Measurements from ENCODE around the gene PATL2. TPM values are rescaled to one million over a fixed set of nuclear protein-coding genes. Genes with fewer than 3 reads are reported as not detected.

Gene PATL2
- total and polyA plus RNA-seq, 2 donors (not counting 3 experiments of a cell fraction or from before 2014, with no cell fraction given), result 0.18 TPM; not detected in 1

- FAIRE-seq (no peak), DNase-seq (ENCODE audit: low read depth, low spot score) (peak; percentile 52)
- POLR2A ChIA-PET, result interaction anchor here (1.0 to 5.3 kb wide), 7 partner anchors 10 to 49 kb away, joined by 3 to 63 read pairs (median 10); partner anchors contain the start of genes SPG11 and TRIM69
- H3K4me2 ChIP-seq (ENCODE audit: insufficient read depth, low read length), result peak overlapping the region; percentile 92
- H3K9me1 ChIP-seq (replicated peaks; ENCODE audit: control insufficient read depth, extremely low read depth, insufficient read depth, low read length), result no peaks in the 10 kb centered on the region
- BruUV-seq (replicated peaks), result no TSS peak
- H3K79me2 ChIP-seq (ENCODE audit: control insufficient read depth, insufficient read depth, low read length), result peaks cover 44% of the 10 kb centered on the region
- dilution Hi-C loops (cut with MboI; ENCODE audit: extremely low pct_ligation_motif_present, low sequenced_read_pairs) (no loop called here), intact Hi-C loops (cut with micrococcal nuclease) (loop anchor here (1.0 to 10.0 kb wide), 4 partner anchors 14 to 483 kb away; partner anchors contain the start of gene SPG11)
- peaks cover 5% of the 10 kb centered on the region for H4K20me1 ChIP-seq (replicated peaks; ENCODE audit: control insufficient read depth, extremely low read depth, insufficient read depth, low read length)
- CTCF ChIA-PET, result interaction anchor here (2.2 to 6.8 kb wide), 4 partner anchors 16 to 133 kb away, joined by 6 to 107 read pairs (median 54); partner anchors contain the start of genes SPG11 and TRIM69
- no peak overlapping the region for H2AFZ ChIP-seq (ENCODE audit: low read depth, low read length)
- H3K27me3 ChIP-seq (ENCODE audit: control insufficient read depth in 2 of 2, insufficient read depth in 2 of 2, low read length in 2 of 2), result no peaks in the 10 kb centered on the region
- H3K9me3 ChIP-seq (replicated peaks; ENCODE audit: control insufficient read depth, insufficient read depth, low read length), result no peaks in the 10 kb centered on the region
- H3K4me1 ChIP-seq (ENCODE audit: control insufficient read depth, extremely low read depth, insufficient read depth, low read length), result peaks cover 4% of the 10 kb centered on the region
- H3K27ac ChIP-seq (ENCODE audit: insufficient read depth, low read depth, low read length), result peak overlapping the region; percentile 92
- H3K4me3 ChIP-seq (replicated peaks in 1 of 3; ENCODE audit: insufficient read depth in 1 of 3, low read depth in 1 of 3, low read length in 3 of 3), result peak overlapping the region; percentile 67 to 96 (median 79)
- peaks cover 12 to 15% of the 10 kb centered on the region in 2 experiments for H3K36me3 ChIP-seq (ENCODE audit: control insufficient read depth in 2 of 2, extremely low read depth in 1 of 2, insufficient read depth in 2 of 2, low read length in 2 of 2)
- no peak for TF ChIP-seq MYC (IDR thresholded peaks at IDR 0.05; ENCODE audit: low read depth, low read length)
- no peak for TF ChIP-seq GATA2 (IDR thresholded peaks at IDR 0.05; ENCODE audit: insufficient read depth, insufficient read length, low read depth, low read length)
- TF ChIP-seq, protein P1, sequence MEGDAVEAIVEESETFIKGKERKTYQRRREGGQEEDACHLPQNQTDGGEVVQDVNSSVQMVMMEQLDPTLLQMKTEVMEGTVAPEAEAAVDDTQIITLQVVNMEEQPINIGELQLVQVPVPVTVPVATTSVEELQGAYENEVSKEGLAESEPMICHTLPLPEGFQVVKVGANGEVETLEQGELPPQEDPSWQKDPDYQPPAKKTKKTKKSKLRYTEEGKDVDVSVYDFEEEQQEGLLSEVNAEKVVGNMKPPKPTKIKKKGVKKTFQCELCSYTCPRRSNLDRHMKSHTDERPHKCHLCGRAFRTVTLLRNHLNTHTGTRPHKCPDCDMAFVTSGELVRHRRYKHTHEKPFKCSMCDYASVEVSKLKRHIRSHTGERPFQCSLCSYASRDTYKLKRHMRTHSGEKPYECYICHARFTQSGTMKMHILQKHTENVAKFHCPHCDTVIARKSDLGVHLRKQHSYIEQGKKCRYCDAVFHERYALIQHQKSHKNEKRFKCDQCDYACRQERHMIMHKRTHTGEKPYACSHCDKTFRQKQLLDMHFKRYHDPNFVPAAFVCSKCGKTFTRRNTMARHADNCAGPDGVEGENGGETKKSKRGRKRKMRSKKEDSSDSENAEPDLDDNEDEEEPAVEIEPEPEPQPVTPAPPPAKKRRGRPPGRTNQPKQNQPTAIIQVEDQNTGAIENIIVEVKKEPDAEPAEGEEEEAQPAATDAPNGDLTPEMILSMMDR (IDR thresholded peaks at IDR 0.05; ENCODE audit: extremely low read depth in 1 of 2, insufficient read depth in 1 of 2, low read depth in 1 of 2, low read length in 2 of 2), result no peak
- TF ChIP-seq, protein P2, sequence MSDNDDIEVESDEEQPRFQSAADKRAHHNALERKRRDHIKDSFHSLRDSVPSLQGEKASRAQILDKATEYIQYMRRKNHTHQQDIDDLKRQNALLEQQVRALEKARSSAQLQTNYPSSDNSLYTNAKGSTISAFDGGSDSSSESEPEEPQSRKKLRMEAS (IDR thresholded peaks at IDR 0.05; ENCODE audit: insufficient read depth, insufficient read length), result no peak
- no peak for TF ChIP-seq JUN (IDR thresholded peaks at IDR 0.05; ENCODE audit: borderline replicate concordance, insufficient read depth, insufficient read length, low read depth)
- TF ChIP-seq POLR2A (IDR thresholded peaks at IDR 0.05; ENCODE audit: low read depth, low read length), result no peak
- TF ChIP-seq EZH2 (IDR thresholded peaks at IDR 0.05; ENCODE audit: borderline replicate concordance, low read depth, low read length, severe bottlenecking), result no peak
- no peak for TF ChIP-seq POLR2AphosphoS5 (IDR thresholded peaks at IDR 0.05; ENCODE audit: insufficient read depth, low read depth, low read length)
- no peak for TF ChIP-seq FOS (IDR thresholded peaks at IDR 0.05; ENCODE audit: borderline replicate concordance, insufficient read depth, low read length)
- peak overlapping the region; percentile 97 for H3K9ac ChIP-seq (replicated peaks; ENCODE audit: extremely low read depth, insufficient read depth, low read length)
These were observed 721 bp upstream of the PATL2 start for GRCh38 chr15:44711743-44712345.
